Nephron progenitor cell (in vitro differentiated cells): Measurements from ENCODE around the gene RTP5.
"Not testable (repeated sequence)": the region's sequence is repeated elsewhere in the genome, so short reads cannot be mapped to it uniquely, and the experiment has no call there.

Source experiments
- DNase-seq: peaks from one replicate; pipeline ENCODE4 v3.0.0; 2021
- H3K27ac Mint-ChIP-seq: 2 replicates; pipeline ENCODE4 v1.8.0; 2021; ENCODE audit warnings: mild to moderate bottlenecking, moderate library complexity, mixed read lengths
- H3K27me3 Mint-ChIP-seq: 2 replicates; pipeline ENCODE4 v1.8.0; 2021; ENCODE audit warnings: mild to moderate bottlenecking, low read depth, mixed read lengths; ENCODE audit not compliant: poor library complexity
- H3K36me3 Mint-ChIP-seq: 2 replicates; pipeline ENCODE4 v1.8.0; 2021; ENCODE audit warnings: low read depth, mixed read lengths
- H3K4me1 Mint-ChIP-seq: 2 replicates; pipeline ENCODE4 v1.8.0; 2021; ENCODE audit warnings: mixed read lengths
- H3K4me3 Mint-ChIP-seq: 2 replicates; pipeline ENCODE4 v1.8.0; 2021; ENCODE audit warnings: mild to moderate bottlenecking, moderate library complexity, mixed read lengths
- H3K9me3 Mint-ChIP-seq: 2 replicates; pipeline ENCODE4 v1.8.0; 2021; ENCODE audit warnings: mild to moderate bottlenecking, moderate library complexity, mixed read lengths
- CTCF ChIP-seq: fragments of 200-600 bp; sonication (generic); IDR thresholded peaks from 2 replicates; pipeline ENCODE4 v1.5.0; 2021; ENCODE audit warnings: antibody characterized with exemption

The RTP5 gene

DNA sequence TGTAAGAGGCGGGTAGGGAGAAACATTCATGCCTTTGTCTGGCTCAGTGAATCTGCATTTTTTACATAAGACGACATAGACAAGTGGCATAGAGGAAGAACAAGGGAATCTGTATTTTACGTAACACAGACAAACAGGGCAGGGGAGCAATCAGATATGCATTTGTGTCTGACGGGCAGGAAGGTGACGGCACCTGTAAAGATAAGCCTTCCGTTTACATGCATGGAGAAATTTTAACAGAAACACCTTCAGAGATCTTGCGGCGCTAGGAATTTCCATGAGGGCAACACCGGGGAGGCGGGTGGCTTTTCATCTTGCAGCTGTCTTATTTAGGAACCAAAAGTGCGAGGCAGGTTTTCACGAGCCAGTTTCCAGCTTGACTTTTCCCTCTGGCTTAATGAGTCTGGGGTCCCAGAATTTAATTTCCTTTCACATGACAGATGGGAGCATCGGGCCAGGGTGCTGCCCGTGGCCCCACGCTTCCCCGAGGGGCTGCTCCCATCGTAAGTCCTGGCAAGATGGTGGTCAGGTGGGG, 42.6 kb downstream of the RTP5 start:
- Mint-ChIP-seq H3K9me3 (peaks cover 37% of the 10 kb centered on the region), H3K4me3 (no peak overlapping the region), H3K27ac (no peak overlapping the region), H3K36me3 (peaks cover 20% of the 10 kb centered on the region), H3K4me1 (peaks cover 25% of the 10 kb centered on the region), H3K27me3 (peaks cover 14% of the 10 kb centered on the region)
- no peak for DNase-seq
- TF ChIP-seq CTCF, result no peak

GRCh38 chr2:241913703-241914102, 44.2 kb downstream of the RTP5 start:
- H3K4me3 Mint-ChIP-seq, result no peak overlapping the region
- no peak overlapping the region for H3K27ac Mint-ChIP-seq
- peaks cover 20% of the 10 kb centered on the region for H3K36me3 Mint-ChIP-seq
- DNase-seq, result no peak
- peaks cover 9% of the 10 kb centered on the region for H3K4me1 Mint-ChIP-seq
- peaks cover 53% of the 10 kb centered on the region for H3K9me3 Mint-ChIP-seq
- TF ChIP-seq CTCF, result no peak
- peaks cover 21% of the 10 kb centered on the region for H3K27me3 Mint-ChIP-seq

DNA sequence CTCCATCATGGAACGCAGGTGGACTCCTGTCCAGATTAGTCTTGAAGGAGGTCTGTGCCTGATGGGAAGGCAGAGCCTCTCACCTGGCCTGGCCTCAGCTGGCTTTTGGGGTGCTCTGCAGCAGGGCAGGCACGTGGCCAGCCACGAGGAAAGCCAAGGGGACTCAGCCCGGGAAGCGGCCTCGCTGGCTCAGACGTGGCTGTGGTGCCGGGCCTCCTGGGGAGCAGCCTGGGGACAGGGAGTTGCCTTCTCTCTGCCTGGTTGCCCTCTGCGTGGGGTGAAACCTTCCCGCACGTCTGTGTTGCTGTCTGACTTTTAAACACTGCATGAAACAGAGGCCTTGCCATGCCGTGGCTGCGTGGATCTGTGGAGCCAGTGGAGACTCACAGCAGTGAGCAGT, 45.0 kb downstream of the RTP5 start:
- peaks cover 2% of the 10 kb centered on the region for H3K4me1 Mint-ChIP-seq
- no peak overlapping the region for H3K27ac Mint-ChIP-seq
- H3K27me3 Mint-ChIP-seq, result peaks cover 23% of the 10 kb centered on the region
- TF ChIP-seq CTCF, result no peak
- DNase-seq, result no peak
- peaks cover 61% of the 10 kb centered on the region for H3K9me3 Mint-ChIP-seq
- no peak overlapping the region for H3K4me3 Mint-ChIP-seq
- peaks cover 20% of the 10 kb centered on the region for H3K36me3 Mint-ChIP-seq

GRCh38 chr2:241921631-241922030, 52.1 kb downstream of the RTP5 start:
- H3K9me3 Mint-ChIP-seq, result peaks cover 32% of the 10 kb centered on the region
- not testable (repeated sequence) for DNase-seq, H3K4me3 Mint-ChIP-seq, H3K27ac Mint-ChIP-seq, H3K4me1 Mint-ChIP-seq, H3K36me3 Mint-ChIP-seq
- peaks cover 26% of the 10 kb centered on the region for H3K27me3 Mint-ChIP-seq

DNA sequence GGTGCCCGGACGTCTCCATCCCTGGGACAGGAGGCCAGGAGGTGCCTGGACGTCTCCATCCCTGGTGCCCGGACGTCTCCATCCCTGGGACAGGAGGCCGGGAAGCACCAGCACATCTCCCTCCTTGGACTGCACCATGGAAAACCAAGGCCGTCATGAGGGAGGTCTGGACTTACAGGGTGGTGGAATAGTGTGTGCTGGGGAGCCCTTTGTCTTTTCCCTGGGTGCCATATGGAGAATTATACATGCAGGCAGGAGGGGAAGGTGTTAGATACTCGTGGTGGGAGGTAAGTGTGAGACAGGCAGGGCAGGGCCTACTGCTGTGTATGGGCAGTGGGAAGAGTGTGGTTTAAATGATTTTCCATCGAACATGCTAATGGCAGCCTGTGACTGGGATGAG, 52.9 kb downstream of the RTP5 start:
- Mint-ChIP-seq H3K27ac (no peak overlapping the region), H3K27me3 (peaks cover 25% of the 10 kb centered on the region), H3K4me3 (no peak overlapping the region), H3K9me3 (peaks cover 26% of the 10 kb centered on the region), H3K36me3 (no peaks in the 10 kb centered on the region), H3K4me1 (peaks cover 7% of the 10 kb centered on the region)
- TF ChIP-seq CTCF, result no peak
- DNase-seq, result no peak

DNA sequence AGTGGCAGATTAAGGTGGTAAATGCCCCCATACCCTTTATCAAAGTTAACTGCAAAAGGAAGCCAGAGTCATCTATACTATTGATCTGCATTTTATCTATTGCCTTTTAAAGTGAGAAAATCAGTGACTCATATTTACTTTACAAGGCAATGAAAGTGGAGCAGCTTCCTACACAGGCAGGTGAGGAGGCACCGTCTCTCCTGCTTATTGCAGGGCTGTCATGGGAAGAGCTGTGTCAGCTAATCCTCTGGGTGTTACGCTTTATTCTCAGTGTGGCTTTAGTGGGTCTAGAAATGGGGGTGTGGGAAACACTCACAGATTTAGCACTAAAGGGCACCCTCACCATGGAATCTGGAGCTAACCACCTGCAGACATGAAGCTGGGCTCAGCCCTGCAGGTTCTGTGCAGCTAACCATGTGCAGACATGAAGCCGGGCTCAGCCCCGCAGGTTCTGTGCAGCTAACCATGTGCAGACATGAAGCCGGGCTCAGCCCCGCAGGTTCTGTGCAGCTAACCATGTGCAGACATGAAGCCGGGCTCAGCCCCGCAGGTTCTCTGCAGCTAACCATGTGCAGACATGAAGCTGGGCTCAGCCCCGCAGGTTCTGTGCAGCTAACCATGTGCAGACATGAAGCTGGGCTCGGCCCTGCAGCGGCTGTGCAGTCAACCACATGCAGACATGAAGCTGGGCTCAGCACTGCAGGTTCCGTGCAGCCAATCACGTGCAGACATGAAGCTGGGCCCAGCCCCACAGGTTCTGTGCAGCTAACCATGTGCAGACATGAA, 53.5 kb downstream of the RTP5 start:
- Mint-ChIP-seq H3K27me3 (peaks cover 26% of the 10 kb centered on the region), H3K9me3 (peaks cover 20% of the 10 kb centered on the region)
- not testable (repeated sequence) for H3K36me3 Mint-ChIP-seq, DNase-seq, H3K27ac Mint-ChIP-seq, H3K4me1 Mint-ChIP-seq, H3K4me3 Mint-ChIP-seq
